GM10266 (cell line): ENCODE data around the gene GRID1.

Source experiments
- DNase-seq: peaks from one replicate; pipeline ENCODE4 v3.0.0; 2012; ENCODE audit errors: extremely low spot score
- CTCF ChIP-seq: IDR thresholded peaks from 2 replicates; pipeline ENCODE4 v1.5.1; 2012; ENCODE audit warnings: mild to moderate bottlenecking, low read depth; ENCODE audit not compliant: control insufficient read depth, insufficient read depth; ENCODE audit errors: missing control alignments

The GRID1 gene

GRCh38 chr10:86301971-86302370 is 64.6 kb downstream of the GRID1 start:
- TF ChIP-seq CTCF: no peak
- DNase-seq: no peak

- no peak for TF ChIP-seq CTCF
- DNase-seq: no peak
These were observed 65.4 kb downstream of the GRID1 start for GRCh38 chr10:86300931-86301830.

GRCh38 chr10:86300399-86300925 is 66.1 kb downstream of the GRID1 start:
- TF ChIP-seq CTCF: no peak
- DNase-seq: no peak

- no peak for DNase-seq
- no peak for TF ChIP-seq CTCF
These were observed 67.0 kb downstream of the GRID1 start for GRCh38 chr10:86299562-86299961.

GRCh38 chr10:86298501-86299001 is 68.0 kb downstream of the GRID1 start:
- no peak for DNase-seq
- TF ChIP-seq CTCF: no peak

- no peak for DNase-seq
- no peak for TF ChIP-seq CTCF
These were observed 70.8 kb downstream of the GRID1 start for GRCh38 chr10:86295791-86296190.

GRCh38 chr10:86295351-86295750 is 71.2 kb downstream of the GRID1 start:
- no peak for TF ChIP-seq CTCF

More at GRCh38 chr10:86295351-86295750, 71.2 kb downstream of the GRID1 start:
- no peak for DNase-seq
